ENCODE results near the gene CAPN7.

DNA sequence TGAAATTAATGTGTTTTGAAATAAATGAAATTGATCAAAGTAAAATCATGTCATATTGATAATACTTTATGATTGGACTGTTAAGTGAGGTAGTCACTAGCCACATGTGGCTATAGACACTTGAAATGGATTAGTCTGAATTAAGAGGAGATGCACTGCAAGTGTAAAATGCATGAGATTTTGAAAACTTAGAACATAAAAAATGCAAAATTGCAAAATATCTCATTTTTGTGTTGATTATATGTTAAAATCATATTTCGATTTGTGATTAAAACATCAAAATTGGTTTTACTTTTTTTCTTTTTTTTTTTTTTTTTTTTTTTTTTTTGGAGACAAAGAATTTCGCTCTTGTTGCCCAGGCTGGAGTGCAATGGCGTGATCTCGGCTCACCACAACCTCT is 23.2 kb downstream of the CAPN7 start:
- TF ChIP-seq EZH2 (IDR thresholded peaks at IDR 0.05) = no peak
- TF ChIP-seq POLR2AphosphoS5 (IDR thresholded peaks at IDR 0.05; ENCODE audit: borderline replicate concordance, low read depth, low read length) = no peak
- no peak for TF ChIP-seq FOXP2 (optimal IDR thresholded peaks at IDR 0.05; ENCODE audit: control extremely low read depth, extremely low read length, insufficient read depth)
